Tibial nerve (tissue), 4 donors: ENCODE measurements around the gene ZNF580.

Experiments used
- CTCF ChIP-seq, 5 experiments: fragments of 200-600 bp in 3 of 5; fragments of 450-650 bp in 2 of 5; sonication (generic) in 3 of 5; IDR thresholded peaks; one replicate each; pipeline ENCODE4 v1.5.1; 2016 to 2019; ENCODE audit warnings: antibody characterized with exemption in 5 of 5, mild to moderate bottlenecking in 3 of 5, moderate library complexity in 2 of 5
- EP300 ChIP-seq, 2 donors: sonication (generic); formaldehyde crosslinking; IDR thresholded peaks; one replicate each; pipeline ENCODE4 v1.6.1; 2017; ENCODE audit warnings: antibody characterized with exemption in 2 of 2, mild to moderate bottlenecking in 1 of 2
- POLR2A ChIP-seq, 2 donors: fragments of 450-650 bp; IDR thresholded peaks; one replicate each; pipeline ENCODE4 v1.6.1; 2017; ENCODE audit warnings: antibody characterized with exemption in 2 of 2, mild to moderate bottlenecking in 2 of 2, moderate library complexity in 2 of 2

- TF ChIP-seq CTCF (IDR thresholded peaks at IDR 0.05), result no peak
- TF ChIP-seq EP300 (IDR thresholded peaks at IDR 0.05), result no peak
- no peak for TF ChIP-seq POLR2A (IDR thresholded peaks at IDR 0.05)
Observed at GRCh38 chr19:55637534-55637933, 3.3 kb upstream of the ZNF580 start.
